Measurements from ENCODE around the gene FSIP1.

Gene FSIP1

DNA sequence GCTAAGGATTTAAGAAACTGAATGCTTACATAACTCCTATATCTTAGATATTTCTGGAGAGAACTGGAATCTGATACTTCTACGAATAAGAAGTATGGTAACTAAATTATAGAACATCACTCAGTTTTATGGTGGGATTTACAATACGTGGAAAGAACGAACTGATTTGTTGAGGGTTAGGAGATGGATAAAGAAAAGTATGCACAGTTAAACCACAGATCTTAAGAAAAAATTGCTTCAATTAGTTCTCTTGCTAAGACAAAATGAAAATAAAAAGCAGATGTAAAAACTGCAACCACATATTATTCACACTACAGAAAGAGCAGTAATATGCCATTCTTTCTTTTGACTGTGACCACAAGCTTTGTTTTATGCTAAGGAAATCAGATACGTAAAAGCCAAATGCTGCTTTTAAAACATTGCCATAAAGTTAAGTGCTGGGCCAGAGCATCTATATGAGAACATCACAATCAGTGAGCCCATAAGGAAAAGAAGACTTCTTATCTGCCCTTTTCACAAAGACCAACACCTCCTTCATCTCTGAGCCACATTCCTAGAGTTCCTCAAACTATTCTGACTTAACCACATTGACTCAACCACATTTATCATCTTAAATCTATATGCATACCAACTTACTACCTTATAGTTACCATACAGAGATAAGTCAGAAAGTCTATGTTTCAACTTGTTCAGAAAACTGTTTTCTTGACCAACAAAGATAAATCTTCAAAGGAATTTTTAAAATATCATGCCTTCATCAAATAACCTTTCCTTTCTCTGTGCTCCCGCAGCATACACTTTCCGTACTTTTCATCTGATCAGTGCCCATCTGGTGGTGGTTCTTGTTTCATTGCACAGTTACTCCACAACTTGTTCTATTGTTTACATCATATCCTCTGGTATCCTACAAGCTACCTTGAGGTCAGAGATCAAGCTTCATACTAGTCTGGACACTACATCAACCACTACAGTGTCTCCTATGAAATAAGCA lies 61.7 kb downstream of the FSIP1 start:
- Histone ChIP-seq H3K9me3 (ENCODE audit: severe bottlenecking) (no peaks in the 10 kb centered on the region), H3K4me3 (ENCODE audit: severe bottlenecking) (no peak overlapping the region), H3K27ac (ENCODE audit: poor library complexity, severe bottlenecking) (peak overlapping the region; percentile 84), H3K4me1 (ENCODE audit: insufficient read depth, poor library complexity, severe bottlenecking) (peaks cover 27% of the 10 kb centered on the region), H3K27me3 (ENCODE audit: insufficient read depth, poor library complexity, severe bottlenecking) (no peaks in the 10 kb centered on the region), H3K36me3 (ENCODE audit: low read depth) (no peaks in the 10 kb centered on the region)
- TF ChIP-seq, protein P1, sequence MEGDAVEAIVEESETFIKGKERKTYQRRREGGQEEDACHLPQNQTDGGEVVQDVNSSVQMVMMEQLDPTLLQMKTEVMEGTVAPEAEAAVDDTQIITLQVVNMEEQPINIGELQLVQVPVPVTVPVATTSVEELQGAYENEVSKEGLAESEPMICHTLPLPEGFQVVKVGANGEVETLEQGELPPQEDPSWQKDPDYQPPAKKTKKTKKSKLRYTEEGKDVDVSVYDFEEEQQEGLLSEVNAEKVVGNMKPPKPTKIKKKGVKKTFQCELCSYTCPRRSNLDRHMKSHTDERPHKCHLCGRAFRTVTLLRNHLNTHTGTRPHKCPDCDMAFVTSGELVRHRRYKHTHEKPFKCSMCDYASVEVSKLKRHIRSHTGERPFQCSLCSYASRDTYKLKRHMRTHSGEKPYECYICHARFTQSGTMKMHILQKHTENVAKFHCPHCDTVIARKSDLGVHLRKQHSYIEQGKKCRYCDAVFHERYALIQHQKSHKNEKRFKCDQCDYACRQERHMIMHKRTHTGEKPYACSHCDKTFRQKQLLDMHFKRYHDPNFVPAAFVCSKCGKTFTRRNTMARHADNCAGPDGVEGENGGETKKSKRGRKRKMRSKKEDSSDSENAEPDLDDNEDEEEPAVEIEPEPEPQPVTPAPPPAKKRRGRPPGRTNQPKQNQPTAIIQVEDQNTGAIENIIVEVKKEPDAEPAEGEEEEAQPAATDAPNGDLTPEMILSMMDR (IDR thresholded peaks at IDR 0.05; ENCODE audit: poor library complexity, severe bottlenecking): peak; percentile 13
- ATAC-seq (ENCODE audit: low read depth) (peak; percentile 98), DNase-seq (ENCODE audit: low spot score) (no peak)

- TF ChIP-seq, protein P1 (IDR thresholded peaks at IDR 0.05; ENCODE audit: poor library complexity, severe bottlenecking): no peak
- peak overlapping the region; percentile 84 for H3K27ac ChIP-seq (ENCODE audit: poor library complexity, severe bottlenecking)
Measured at GRCh38 chr15:39720081-39720480, 62.6 kb downstream of the FSIP1 start.

DNA sequence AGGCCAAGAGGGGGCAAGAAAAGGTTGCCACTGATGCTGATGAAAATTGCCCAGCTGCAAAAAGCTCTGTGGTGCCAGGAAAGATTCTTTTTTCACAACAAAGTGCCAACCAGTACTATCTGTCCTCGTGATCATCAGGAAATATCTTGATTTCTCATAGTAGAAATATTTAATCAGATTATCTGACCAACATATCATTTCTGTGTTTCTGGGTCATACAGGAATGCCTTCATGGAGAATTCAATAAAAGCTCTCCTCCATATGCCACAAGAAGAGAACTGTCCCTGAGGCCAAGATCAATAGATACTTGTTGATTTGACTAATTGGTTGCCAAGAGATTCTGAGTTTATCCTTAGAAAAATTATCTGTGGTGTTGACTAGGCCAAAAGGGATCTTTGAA lies 63.5 kb downstream of the FSIP1 start:
- H3K4me1 ChIP-seq (ENCODE audit: insufficient read depth, poor library complexity, severe bottlenecking): peaks cover 27% of the 10 kb centered on the region
- H3K36me3 ChIP-seq (ENCODE audit: low read depth): no peaks in the 10 kb centered on the region
- no peaks in the 10 kb centered on the region for H3K27me3 ChIP-seq (ENCODE audit: insufficient read depth, poor library complexity, severe bottlenecking)
- no peaks in the 10 kb centered on the region for H3K9me3 ChIP-seq (ENCODE audit: severe bottlenecking)
- TF ChIP-seq, protein P1 (IDR thresholded peaks at IDR 0.05; ENCODE audit: poor library complexity, severe bottlenecking): no peak
- no peak overlapping the region for H3K27ac ChIP-seq (ENCODE audit: poor library complexity, severe bottlenecking)
- H3K4me3 ChIP-seq (ENCODE audit: severe bottlenecking): no peak overlapping the region
- DNase-seq (ENCODE audit: low spot score) (no peak), ATAC-seq (ENCODE audit: low read depth) (no peak)

More at GRCh38 chr15:39720081-39720480, 62.6 kb downstream of the FSIP1 start:
- no peaks in the 10 kb centered on the region for H3K27me3 ChIP-seq (ENCODE audit: insufficient read depth, poor library complexity, severe bottlenecking)
- DNase-seq (ENCODE audit: low spot score): no peak
- H3K4me3 ChIP-seq (ENCODE audit: severe bottlenecking): no peak overlapping the region
- no peaks in the 10 kb centered on the region for H3K9me3 ChIP-seq (ENCODE audit: severe bottlenecking)
- ATAC-seq (ENCODE audit: low read depth): no peak
- no peaks in the 10 kb centered on the region for H3K36me3 ChIP-seq (ENCODE audit: low read depth)
- H3K4me1 ChIP-seq (ENCODE audit: insufficient read depth, poor library complexity, severe bottlenecking): peaks cover 27% of the 10 kb centered on the region

DNA sequence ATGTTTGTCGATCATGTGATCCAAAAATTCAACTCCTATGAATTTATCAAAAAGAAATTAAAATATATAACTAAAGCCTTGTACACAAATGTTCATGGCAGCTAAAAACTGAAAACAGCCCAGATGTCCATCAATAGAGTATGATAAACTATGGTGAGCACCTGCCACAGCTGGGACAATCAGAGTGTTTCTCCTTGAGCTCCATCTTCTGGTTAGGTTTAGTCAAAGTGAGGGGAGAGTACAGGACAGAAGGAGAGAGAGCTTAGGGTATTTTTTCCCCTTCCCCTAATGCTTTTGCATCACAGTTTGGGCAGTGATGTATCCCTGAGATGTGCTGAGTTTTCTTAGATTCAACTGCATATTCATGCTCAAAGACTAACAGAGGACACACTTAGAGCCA lies 65.5 kb downstream of the FSIP1 start:
- H3K27me3 ChIP-seq (ENCODE audit: insufficient read depth, poor library complexity, severe bottlenecking): no peaks in the 10 kb centered on the region
- no peak overlapping the region for H3K27ac ChIP-seq (ENCODE audit: poor library complexity, severe bottlenecking)
- H3K4me3 ChIP-seq (ENCODE audit: severe bottlenecking): no peak overlapping the region
- DNase-seq (ENCODE audit: low spot score) (no peak), ATAC-seq (ENCODE audit: low read depth) (no peak)
- TF ChIP-seq, protein P1 (IDR thresholded peaks at IDR 0.05; ENCODE audit: poor library complexity, severe bottlenecking): no peak
- H3K36me3 ChIP-seq (ENCODE audit: low read depth): no peaks in the 10 kb centered on the region
- peaks cover 27% of the 10 kb centered on the region for H3K4me1 ChIP-seq (ENCODE audit: insufficient read depth, poor library complexity, severe bottlenecking)
- no peaks in the 10 kb centered on the region for H3K9me3 ChIP-seq (ENCODE audit: severe bottlenecking)

GRCh38 chr15:39714251-39714650 lies 68.4 kb downstream of the FSIP1 start:
- Histone ChIP-seq H3K27ac (ENCODE audit: poor library complexity, severe bottlenecking) (no peak overlapping the region), H3K27me3 (ENCODE audit: insufficient read depth, poor library complexity, severe bottlenecking) (no peaks in the 10 kb centered on the region), H3K4me1 (ENCODE audit: insufficient read depth, poor library complexity, severe bottlenecking) (no peaks in the 10 kb centered on the region), H3K36me3 (ENCODE audit: low read depth) (no peaks in the 10 kb centered on the region), H3K9me3 (ENCODE audit: severe bottlenecking) (peaks cover 2% of the 10 kb centered on the region), H3K4me3 (ENCODE audit: severe bottlenecking) (no peak overlapping the region)
- DNase-seq (ENCODE audit: low spot score): no peak
- TF ChIP-seq, protein P1 (IDR thresholded peaks at IDR 0.05; ENCODE audit: poor library complexity, severe bottlenecking): no peak
- ATAC-seq (ENCODE audit: low read depth): no peak

Data from RWPE2 (cell line).